ENCODE data around the gene SFXN1. TPM values are rescaled to one million over a fixed set of nuclear protein-coding genes. Genes with fewer than 3 reads are reported as not detected.

SFXN1 gene
- polyA plus RNA-seq, 3 donors = 5.8 to 10.3 (median 8.3) TPM

GRCh38 chr5:175558801-175559480 is 80.6 kb downstream of the SFXN1 start:
- peaks cover 3% of the 10 kb centered on the region for H3K4me1 Mint-ChIP-seq
- Histone ChIP-seq H3K4me3 (replicated peaks in 1 of 3; ENCODE audit: low read depth in 2 of 3, low read length in 3 of 3) (no peak overlapping the region), H2AFZ (ENCODE audit: insufficient read depth, low read depth, low read length, poor library complexity, severe bottlenecking) (no peak overlapping the region), H3K27me3 (ENCODE audit: control insufficient read depth in 2 of 2, insufficient read depth in 2 of 2, low read length in 2 of 2) (peaks cover 2 to 4% of the 10 kb centered on the region in 2 donors), H3K36me3 (replicated peaks in 1 of 2; ENCODE audit: control insufficient read depth in 1 of 2, insufficient read depth in 2 of 2, low read length in 2 of 2) (no peaks in the 10 kb centered on the region), H3K27ac (ENCODE audit: low read depth in 1 of 2, low read length in 2 of 2) (no peak overlapping the region), H3K4me1 (ENCODE audit: control insufficient read depth in 1 of 2, insufficient read depth in 2 of 2, low read length in 2 of 2) (no peaks in the 10 kb centered on the region), H4K20me1 (ENCODE audit: insufficient read depth, low read length) (no peaks in the 10 kb centered on the region), H3K9me3 (replicated peaks in 1 of 2; ENCODE audit: control insufficient read depth in 1 of 2, insufficient read depth in 1 of 2, low read length in 2 of 2) (no peaks in the 10 kb centered on the region), H3K4me2 (replicated peaks; ENCODE audit: extremely low read depth, low read length, poor library complexity, severe bottlenecking) (no peak overlapping the region), H3K79me2 (ENCODE audit: insufficient read depth, low read length) (no peaks in the 10 kb centered on the region), H3K9ac (ENCODE audit: insufficient read depth, low read length, poor library complexity, severe bottlenecking) (no peak overlapping the region)
- 100% methylated on average over 1 of the region's 9 CpGs for WGBS (ENCODE audit: insufficient coverage)
- H3K27me3 Mint-ChIP-seq (ENCODE audit: low read depth in 3 of 3) = peaks cover under 1 to 21% (median 12%) of the 10 kb centered on the region in 3 donors
- H3K4me3 Mint-ChIP-seq = no peak overlapping the region
- intact Hi-C loops (cut with micrococcal nuclease) = no loop called here
- H3K9me3 Mint-ChIP-seq = peaks cover 0 to 3% (median 0%) of the 10 kb centered on the region in 7 donors
- TF ChIP-seq, protein P1, sequence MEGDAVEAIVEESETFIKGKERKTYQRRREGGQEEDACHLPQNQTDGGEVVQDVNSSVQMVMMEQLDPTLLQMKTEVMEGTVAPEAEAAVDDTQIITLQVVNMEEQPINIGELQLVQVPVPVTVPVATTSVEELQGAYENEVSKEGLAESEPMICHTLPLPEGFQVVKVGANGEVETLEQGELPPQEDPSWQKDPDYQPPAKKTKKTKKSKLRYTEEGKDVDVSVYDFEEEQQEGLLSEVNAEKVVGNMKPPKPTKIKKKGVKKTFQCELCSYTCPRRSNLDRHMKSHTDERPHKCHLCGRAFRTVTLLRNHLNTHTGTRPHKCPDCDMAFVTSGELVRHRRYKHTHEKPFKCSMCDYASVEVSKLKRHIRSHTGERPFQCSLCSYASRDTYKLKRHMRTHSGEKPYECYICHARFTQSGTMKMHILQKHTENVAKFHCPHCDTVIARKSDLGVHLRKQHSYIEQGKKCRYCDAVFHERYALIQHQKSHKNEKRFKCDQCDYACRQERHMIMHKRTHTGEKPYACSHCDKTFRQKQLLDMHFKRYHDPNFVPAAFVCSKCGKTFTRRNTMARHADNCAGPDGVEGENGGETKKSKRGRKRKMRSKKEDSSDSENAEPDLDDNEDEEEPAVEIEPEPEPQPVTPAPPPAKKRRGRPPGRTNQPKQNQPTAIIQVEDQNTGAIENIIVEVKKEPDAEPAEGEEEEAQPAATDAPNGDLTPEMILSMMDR (IDR thresholded peaks at IDR 0.05) = no peak
- H3K27ac Mint-ChIP-seq = no peak overlapping the region
- no peak for DNase-seq
- no peaks in the 10 kb centered on the region for H3K36me3 Mint-ChIP-seq

GRCh38 chr5:175560011-175560410 is 81.7 kb downstream of the SFXN1 start:
- Mint-ChIP-seq H3K27me3 (ENCODE audit: low read depth in 3 of 3) (peaks cover 0 to 23% (median 12%) of the 10 kb centered on the region in 3 donors), H3K4me1 (peaks cover 3% of the 10 kb centered on the region), H3K9me3 (peaks cover 0 to 3% (median 0%) of the 10 kb centered on the region in 7 donors), H3K36me3 (no peaks in the 10 kb centered on the region), H3K4me3 (no peak overlapping the region), H3K27ac (no peak overlapping the region)
- H3K27me3 ChIP-seq (ENCODE audit: control insufficient read depth in 2 of 2, insufficient read depth in 2 of 2, low read length in 2 of 2) = peaks cover 2 to 5% of the 10 kb centered on the region in 2 donors
- intact Hi-C loops (cut with micrococcal nuclease) = no loop called here
- no peak overlapping the region for H3K9ac ChIP-seq (ENCODE audit: insufficient read depth, low read length, poor library complexity, severe bottlenecking)
- H3K4me1 ChIP-seq (ENCODE audit: control insufficient read depth in 1 of 2, insufficient read depth in 2 of 2, low read length in 2 of 2) = no peaks in the 10 kb centered on the region
- H3K4me3 ChIP-seq (replicated peaks in 1 of 3; ENCODE audit: low read depth in 2 of 3, low read length in 3 of 3) = no peak overlapping the region
- no peaks in the 10 kb centered on the region for H3K9me3 ChIP-seq (replicated peaks in 1 of 2; ENCODE audit: control insufficient read depth in 1 of 2, insufficient read depth in 1 of 2, low read length in 2 of 2)
- TF ChIP-seq, protein P1 (IDR thresholded peaks at IDR 0.05) = no peak
- H3K27ac ChIP-seq (ENCODE audit: low read depth in 1 of 2, low read length in 2 of 2) = no peak overlapping the region
- WGBS (ENCODE audit: insufficient coverage) = no CpG with 5 or more reads among the region's 2 CpGs
- H3K79me2 ChIP-seq (ENCODE audit: insufficient read depth, low read length) = no peaks in the 10 kb centered on the region
- no peak overlapping the region for H3K4me2 ChIP-seq (replicated peaks; ENCODE audit: extremely low read depth, low read length, poor library complexity, severe bottlenecking)
- no peaks in the 10 kb centered on the region for H4K20me1 ChIP-seq (ENCODE audit: insufficient read depth, low read length)
- H2AFZ ChIP-seq (ENCODE audit: insufficient read depth, low read depth, low read length, poor library complexity, severe bottlenecking) = no peak overlapping the region
- no peaks in the 10 kb centered on the region for H3K36me3 ChIP-seq (replicated peaks in 1 of 2; ENCODE audit: control insufficient read depth in 1 of 2, insufficient read depth in 2 of 2, low read length in 2 of 2)
- no peak for DNase-seq

Data from CD14-positive monocyte (primary cell).